Vagina (tissue), 2 donors: Measurements from ENCODE around the gene CYP2J2. TPM values are rescaled to one million over a fixed set of nuclear protein-coding genes. Genes with fewer than 3 reads are reported as not detected.

Experiments
- DNase-seq, 2 donors: peaks; one replicate each; pipeline ENCODE4 v3.0.0-alpha.2; 2017; ENCODE audit errors: extremely low spot score in 2 of 2
- H3K27ac ChIP-seq: fragments of 200-600 bp; sonication (generic); one replicate; pipeline ENCODE4 v1.5.1; 2019
- H3K27me3 ChIP-seq: fragments of 200-600 bp; sonication (generic); one replicate; pipeline ENCODE4 v1.5.1; 2019
- H3K36me3 ChIP-seq, 2 donors: fragments of 200-600 bp; sonication (generic); one replicate each; pipeline ENCODE4 v1.5.1; 2017 to 2019
- H3K4me1 ChIP-seq: fragments of 200-600 bp; sonication (generic); one replicate; pipeline ENCODE4 v1.5.1; 2019
- H3K4me3 ChIP-seq, 2 donors: fragments of 200-600 bp; sonication (generic); 1 replicate in 1 of 2; 2 replicates in 1 of 2; pipeline ENCODE4 v1.5.1; 2016 to 2019
- H3K9me3 ChIP-seq: fragments of 200-600 bp; sonication (generic); one replicate; pipeline ENCODE4 v1.5.1; 2019
- CTCF ChIP-seq, 3 experiments: fragments of 450-650 bp in 2 of 3; fragments of 200-600 bp in 1 of 3; sonication (generic) in 1 of 3; IDR thresholded peaks; one replicate each; pipeline ENCODE4 v1.5.1; 2017 to 2019; ENCODE audit warnings: antibody characterized with exemption in 3 of 3, mild to moderate bottlenecking in 2 of 3, moderate library complexity in 2 of 3
- POLR2A ChIP-seq, 2 donors: fragments of 450-650 bp; IDR thresholded peaks; one replicate each; pipeline ENCODE4 v1.6.1; 2017; ENCODE audit warnings: antibody characterized with exemption in 2 of 2, mild to moderate bottlenecking in 2 of 2, moderate library complexity in 2 of 2
- POLR2AphosphoS5 ChIP-seq, 2 donors: sonication (generic); formaldehyde crosslinking; IDR thresholded peaks; one replicate each; pipeline ENCODE4 v1.9.0; 2017; ENCODE audit warnings: antibody characterized with exemption in 2 of 2, mild to moderate bottlenecking in 2 of 2, low read depth in 1 of 2; ENCODE audit not compliant: insufficient read depth in 1 of 2
- intact Hi-C: fragments of 100-400 bp; cut with DNase I; formaldehyde crosslinking; loops from one replicate; pipeline ENCODE4 v1.15.1; 2023
- total RNA-seq: library from RNA; depleted of rRNA; stranded (reverse); fragments of >200 nt; gene quantifications from one replicate; pipeline ENCODE4 v1.2.3, GENCODE V29; 2016

Gene CYP2J2
- total RNA-seq, 1 donor from 2014 or later, result 0.74 TPM

GRCh38 chr1:59879996-59880505 lies 46.5 kb downstream of the CYP2J2 start:
- peaks cover 0 to 6% of the 10 kb centered on the region in 2 donors for H3K36me3 ChIP-seq
- H3K9me3 ChIP-seq, result no peaks in the 10 kb centered on the region
- no peak for DNase-seq
- H3K27ac ChIP-seq, result no peak overlapping the region
- no peak for TF ChIP-seq POLR2AphosphoS5 (IDR thresholded peaks at IDR 0.05; ENCODE audit: insufficient read depth in 1 of 2, low read depth in 1 of 2)
- TF ChIP-seq POLR2A (IDR thresholded peaks at IDR 0.05), result no peak
- TF ChIP-seq CTCF (IDR thresholded peaks at IDR 0.05), result no peak
- no peaks in the 10 kb centered on the region for H3K27me3 ChIP-seq
- no peaks in the 10 kb centered on the region for H3K4me1 ChIP-seq
- intact Hi-C loops, result no loop called here
- no peak overlapping the region for H3K4me3 ChIP-seq

- Histone ChIP-seq H3K27ac (no peak overlapping the region), H3K9me3 (no peaks in the 10 kb centered on the region), H3K36me3 (peaks cover 0 to 6% of the 10 kb centered on the region in 2 donors), H3K4me3 (no peak overlapping the region), H3K27me3 (no peaks in the 10 kb centered on the region), H3K4me1 (no peaks in the 10 kb centered on the region)
- no peak for DNase-seq
- TF ChIP-seq CTCF (IDR thresholded peaks at IDR 0.05), result no peak
- intact Hi-C loops, result no loop called here
These were observed 47.0 kb downstream of the CYP2J2 start for GRCh38 chr1:59879574-59879973.

- Histone ChIP-seq H3K36me3 (peaks cover 0 to 6% of the 10 kb centered on the region in 2 donors), H3K4me1 (no peaks in the 10 kb centered on the region), H3K9me3 (no peaks in the 10 kb centered on the region), H3K27ac (no peak overlapping the region), H3K27me3 (no peaks in the 10 kb centered on the region), H3K4me3 (no peak overlapping the region)
- no peak for DNase-seq
- intact Hi-C loops, result no loop called here
- no peak for TF ChIP-seq CTCF (IDR thresholded peaks at IDR 0.05)
- no peak for TF ChIP-seq POLR2AphosphoS5 (IDR thresholded peaks at IDR 0.05; ENCODE audit: insufficient read depth in 1 of 2, low read depth in 1 of 2)
- no peak for TF ChIP-seq POLR2A (IDR thresholded peaks at IDR 0.05)
These were observed 48.2 kb downstream of the CYP2J2 start for GRCh38 chr1:59878370-59878769.

GRCh38 chr1:59877108-59877682 lies 49.4 kb downstream of the CYP2J2 start:
- Histone ChIP-seq H3K4me1 (no peaks in the 10 kb centered on the region), H3K4me3 (no peak overlapping the region), H3K27me3 (no peaks in the 10 kb centered on the region), H3K9me3 (no peaks in the 10 kb centered on the region), H3K27ac (no peak overlapping the region), H3K36me3 (peaks cover 0 to 6% of the 10 kb centered on the region in 2 donors)
- no peak for TF ChIP-seq POLR2A (IDR thresholded peaks at IDR 0.05)
- TF ChIP-seq POLR2AphosphoS5 (IDR thresholded peaks at IDR 0.05; ENCODE audit: insufficient read depth in 1 of 2, low read depth in 1 of 2), result no peak
- no peak for TF ChIP-seq CTCF (IDR thresholded peaks at IDR 0.05)
- no peak for DNase-seq
- intact Hi-C loops, result no loop called here

- Histone ChIP-seq H3K9me3 (no peaks in the 10 kb centered on the region), H3K27ac (no peak overlapping the region), H3K27me3 (no peaks in the 10 kb centered on the region), H3K4me3 (no peak overlapping the region), H3K4me1 (no peaks in the 10 kb centered on the region), H3K36me3 (peaks cover 0 to 6% of the 10 kb centered on the region in 2 donors)
- intact Hi-C loops, result no loop called here
- DNase-seq, result no peak
- TF ChIP-seq CTCF (IDR thresholded peaks at IDR 0.05) (no peak), POLR2A (IDR thresholded peaks at IDR 0.05) (no peak), POLR2AphosphoS5 (IDR thresholded peaks at IDR 0.05; ENCODE audit: insufficient read depth in 1 of 2, low read depth in 1 of 2) (no peak)
These were observed 54.8 kb downstream of the CYP2J2 start for GRCh38 chr1:59871746-59872145.
